Liver (tissue), 9 donors: ENCODE data around the gene NTN1. TPM values are rescaled to one million over a fixed set of nuclear protein-coding genes. Genes with fewer than 3 reads are reported as not detected.

ENCODE experiments used
- DNase-seq: peaks from one replicate; pipeline ENCODE4 v3.0.0-alpha.2; 2017; ENCODE audit warnings: low spot score
- H3K27ac ChIP-seq, 2 donors: one replicate each; pipeline ENCODE4 v1.7.0; 2013; ENCODE audit warnings: inconsistent platforms in 2 of 2, low read length in 2 of 2, control low read depth in 1 of 2, low read depth in 1 of 2, mild to moderate bottlenecking in 1 of 2
- H3K27me3 ChIP-seq, 4 donors: one replicate each; pipeline versions ENCODE4 v1.6.1 to v1.7.0; 2013; ENCODE audit warnings: low read length in 3 of 4, inconsistent platforms in 1 of 4, mild to moderate bottlenecking in 1 of 4, moderate library complexity in 1 of 4; ENCODE audit not compliant: control insufficient read depth in 4 of 4, insufficient read depth in 4 of 4
- H3K36me3 ChIP-seq, 4 donors: one replicate each; pipeline versions ENCODE4 v1.6.1 to v1.7.0; 2013; ENCODE audit warnings: low read length in 3 of 4, mild to moderate bottlenecking in 3 of 4, low read depth in 1 of 4, moderate library complexity in 1 of 4; ENCODE audit not compliant: control insufficient read depth in 4 of 4, insufficient read depth in 3 of 4
- H3K4me1 ChIP-seq, 4 donors: one replicate each; pipeline versions ENCODE4 v1.6.1 to v1.7.0; 2013; ENCODE audit warnings: low read length in 3 of 4, mild to moderate bottlenecking in 3 of 4, moderate library complexity in 1 of 4; ENCODE audit not compliant: control insufficient read depth in 4 of 4, insufficient read depth in 4 of 4
- H3K4me3 ChIP-seq, 3 donors: one replicate each; pipeline versions ENCODE4 v1.6.1 to v1.7.0; 2013; ENCODE audit warnings: low read length in 3 of 3, control low read depth in 1 of 3, low read depth in 1 of 3, mild to moderate bottlenecking in 1 of 3
- H3K9ac ChIP-seq, 2 donors: one replicate each; pipeline ENCODE4 v1.7.0; 2013; ENCODE audit warnings: low read length in 2 of 2, mild to moderate bottlenecking in 2 of 2, moderate library complexity in 2 of 2, control low read depth in 1 of 2, low read depth in 1 of 2
- H3K9me3 ChIP-seq, 4 donors: one replicate each; pipeline versions ENCODE4 v1.6.1 to v1.7.0; 2013; ENCODE audit warnings: low read length in 3 of 4; ENCODE audit not compliant: control insufficient read depth in 4 of 4
- EGR1 ChIP-seq, 2 donors: IDR thresholded peaks; 2 replicates each; pipeline ENCODE4 v1.6.1; 2016 to 2018; ENCODE audit warnings: antibody characterized with exemption in 2 of 2, low read depth in 2 of 2
- GABPA ChIP-seq, 2 donors: IDR thresholded peaks in 1 of 2; conservative IDR thresholded peaks in 1 of 2; 2 replicates each; pipeline ENCODE4 v1.6.1; 2016; ENCODE audit warnings: antibody characterized with exemption in 2 of 2, mild to moderate bottlenecking in 1 of 2, moderate library complexity in 1 of 2
- HNF4A ChIP-seq, 2 donors: conservative IDR thresholded peaks; 2 replicates each; pipeline ENCODE4 v1.6.1; 2016; ENCODE audit warnings: antibody characterized with exemption in 2 of 2, mild to moderate bottlenecking in 2 of 2
- HNF4G ChIP-seq: IDR thresholded peaks from 2 replicates; pipeline ENCODE4 v1.6.1; 2016; ENCODE audit warnings: antibody characterized with exemption
- MAX ChIP-seq: IDR thresholded peaks from 2 replicates; pipeline ENCODE4 v1.6.1; 2016; ENCODE audit warnings: antibody characterized with exemption
- RAD21 ChIP-seq, 2 donors: IDR thresholded peaks; 2 replicates each; pipeline ENCODE4 v1.6.1; 2016; ENCODE audit warnings: antibody characterized with exemption in 2 of 2, mild to moderate bottlenecking in 2 of 2
- REST ChIP-seq: IDR thresholded peaks from 2 replicates; pipeline ENCODE4 v1.6.1; 2016; ENCODE audit warnings: antibody characterized with exemption, mild to moderate bottlenecking
- RXRA ChIP-seq, 2 donors: IDR thresholded peaks; 2 replicates each; pipeline ENCODE4 v1.6.1; 2017 to 2018; ENCODE audit warnings: antibody characterized with exemption in 2 of 2, mild to moderate bottlenecking in 1 of 2
- SP1 ChIP-seq: IDR thresholded peaks from 2 replicates; pipeline ENCODE4 v1.6.1; 2018; ENCODE audit warnings: antibody characterized with exemption, mild to moderate bottlenecking
- YY1 ChIP-seq: IDR thresholded peaks from 2 replicates; pipeline ENCODE4 v1.6.1; 2016; ENCODE audit warnings: antibody characterized with exemption, mild to moderate bottlenecking
- ZBTB33 ChIP-seq: IDR thresholded peaks from 2 replicates; pipeline ENCODE4 v1.6.1; 2016; ENCODE audit warnings: antibody characterized with exemption
- WGBS: extraction: QIAGEN DNeasy Blood & Tissue Kit; methylation state at CpG from one replicate; pipeline ENCODE4 v1.1.7; 2013; 5-methylcytosine and 5-hydroxymethylcytosine counted together
- polyA plus RNA-seq, 2 donors: library from polyadenylated mRNA; stranded (reverse) in 1 of 2; unstranded in 1 of 2; fragments of 200-250 nt in 1 of 2; fragments of >200 nt in 1 of 2; fragmentation: Nextera tagmentation in 1 of 2; extraction: Ambion mirVana in 1 of 2; gene quantifications; one replicate each; pipeline versions ENCODE4 v1.2.1 to v1.2.3, GENCODE V29; 2013 to 2015
- total RNA-seq, 2 donors: library from RNA; depleted of rRNA; stranded (reverse); fragments of >200 nt; gene quantifications; one replicate each; pipeline ENCODE4 v1.2.3, GENCODE V29; 2014
- TF ChIP-seq, protein P1 (sequence below): IDR thresholded peaks from 2 replicates; pipeline ENCODE4 v1.6.1; 2016; ENCODE audit warnings: antibody characterized with exemption
- donor health status: healthy.
- donor health status: healthy.
- donor health status: healthy.
- donor health status: healthy.
- donor health status: healthy.

Gene NTN1
- total and polyA plus RNA-seq, 4 donors: 0.14 to 8.7 (median 4.3) TPM

- no peak overlapping the region for H3K9ac ChIP-seq
- H3K36me3 ChIP-seq: no peaks in the 10 kb centered on the region
- H3K27me3 ChIP-seq: no peaks in the 10 kb centered on the region
- peaks cover 0 to 2% (median 0%) of the 10 kb centered on the region in 4 donors for H3K9me3 ChIP-seq
- peaks cover 10 to 40% (median 34%) of the 10 kb centered on the region in 4 donors for H3K4me1 ChIP-seq
- DNase-seq: no peak
- 86% methylated on average over 4 of the region's 4 CpGs for WGBS
- no peak overlapping the region for H3K27ac ChIP-seq
- H3K4me3 ChIP-seq: no peak overlapping the region
- no peak for TF ChIP-seq YY1
- no peak for TF ChIP-seq HNF4G
- no peak for TF ChIP-seq MAX
- TF ChIP-seq RXRA (IDR thresholded peaks at IDR 0.05): no peak
- no peak for TF ChIP-seq SP1
- TF ChIP-seq REST: no peak
- TF ChIP-seq, protein P1, sequence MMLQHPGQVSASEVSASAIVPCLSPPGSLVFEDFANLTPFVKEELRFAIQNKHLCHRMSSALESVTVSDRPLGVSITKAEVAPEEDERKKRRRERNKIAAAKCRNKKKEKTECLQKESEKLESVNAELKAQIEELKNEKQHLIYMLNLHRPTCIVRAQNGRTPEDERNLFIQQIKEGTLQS: no peak
Observed at GRCh38 chr17:9053406-9053805, 32.1 kb downstream of the NTN1 start.

DNA sequence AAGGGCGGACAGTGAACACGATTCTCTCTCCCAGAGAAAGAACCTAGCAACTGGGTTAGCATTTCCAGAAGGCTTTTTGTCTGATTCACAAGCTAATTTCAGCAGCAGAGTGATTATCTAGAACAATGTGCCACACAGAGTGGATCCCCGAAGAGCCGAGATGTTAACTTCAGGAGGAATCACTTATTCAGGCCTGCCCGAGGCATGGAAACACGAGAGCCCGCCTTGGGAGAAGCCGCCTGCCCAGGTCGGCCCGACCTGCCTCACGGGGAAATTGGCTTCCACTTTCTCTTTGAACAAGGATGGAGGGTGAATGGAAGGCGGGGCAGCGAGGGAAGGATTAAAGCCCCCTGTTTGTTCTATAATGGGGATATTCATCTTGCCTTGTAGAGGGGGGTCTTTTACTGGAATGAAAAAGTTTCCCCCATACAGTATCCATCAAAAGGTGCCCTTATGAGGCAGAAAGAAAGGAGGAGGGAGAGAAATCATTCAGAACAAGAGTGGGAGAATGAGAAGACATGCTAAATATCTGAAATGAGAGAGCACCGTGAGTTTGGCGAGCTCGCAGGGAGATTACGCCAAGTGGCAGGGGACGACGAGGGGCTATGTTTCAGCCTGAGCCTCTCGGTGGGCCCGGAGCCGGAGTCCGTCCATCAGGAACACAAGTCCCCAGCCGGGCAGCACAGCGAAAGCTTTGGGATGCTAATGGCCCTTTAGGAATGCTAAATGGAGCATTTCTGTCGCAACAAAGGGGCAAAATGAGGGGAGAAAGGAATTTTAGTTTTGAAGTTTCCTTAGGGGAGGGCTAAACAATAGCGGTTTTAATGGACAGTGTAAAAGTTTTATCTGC is 33.0 kb downstream of the NTN1 start:
- no peak for DNase-seq
- Histone ChIP-seq H3K27ac (no peak overlapping the region), H3K36me3 (no peaks in the 10 kb centered on the region), H3K9me3 (no peaks in the 10 kb centered on the region), H3K4me3 (no peak overlapping the region), H3K27me3 (no peaks in the 10 kb centered on the region), H3K9ac (no peak overlapping the region), H3K4me1 (peaks cover 10 to 42% (median 34%) of the 10 kb centered on the region in 4 donors)
- WGBS: 89% methylated on average over 27 of the region's 27 CpGs
- TF ChIP-seq MAX (no peak), RAD21 (IDR thresholded peaks at IDR 0.05) (no peak), ZBTB33 (no peak), HNF4A (conservative IDR thresholded peaks at IDR 0.05) (no peak), HNF4G (no peak), GABPA (IDR thresholded peaks at IDR 0.05 in 1 of 2, conservative IDR thresholded peaks at IDR 0.05 in 1 of 2) (no peak), EGR1 (IDR thresholded peaks at IDR 0.05; ENCODE audit: low read depth in 2 of 2) (no peak)
- TF ChIP-seq, protein P1: no peak
